ENCODE measurements around the gene SENP1. TPM values are rescaled to one million over a fixed set of nuclear protein-coding genes. Genes with fewer than 3 reads are reported as not detected.

SENP1 gene
- total RNA-seq, 1 donor from 2014 or later = 42.0 TPM

DNA sequence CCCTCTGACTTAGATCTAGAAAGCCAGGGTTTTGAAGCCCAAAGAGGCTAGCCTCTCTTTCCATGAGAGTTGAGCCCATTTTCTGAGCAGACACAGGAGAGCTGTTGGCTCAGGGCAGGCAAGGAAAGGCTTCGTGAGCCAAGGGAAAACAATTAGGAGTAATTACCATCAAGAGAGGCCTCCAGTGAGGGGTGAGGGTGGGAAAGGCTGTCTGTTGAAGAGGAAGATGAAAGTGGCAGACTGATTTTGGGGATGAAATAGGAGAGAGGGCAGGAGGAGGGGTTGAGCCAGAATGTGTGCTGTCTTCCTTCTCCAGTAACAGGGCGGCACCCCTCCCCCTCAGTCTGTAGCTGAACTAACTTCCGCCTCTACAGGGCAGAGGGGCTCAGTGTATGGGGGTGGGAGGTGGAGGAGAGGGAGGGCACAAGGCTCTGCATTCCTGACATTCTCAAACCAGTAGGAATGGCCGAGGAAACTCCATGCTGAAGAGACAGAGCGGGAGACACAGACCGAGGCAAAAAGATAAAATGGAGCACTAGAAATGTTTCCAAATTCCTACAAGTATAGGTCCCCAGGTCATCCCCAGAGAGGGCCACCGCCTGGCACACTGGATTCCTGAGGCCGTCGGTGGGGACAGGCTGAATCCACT is 68.5 kb downstream of the SENP1 start:
- intact Hi-C loops (cut with micrococcal nuclease) = no loop called here

DNA sequence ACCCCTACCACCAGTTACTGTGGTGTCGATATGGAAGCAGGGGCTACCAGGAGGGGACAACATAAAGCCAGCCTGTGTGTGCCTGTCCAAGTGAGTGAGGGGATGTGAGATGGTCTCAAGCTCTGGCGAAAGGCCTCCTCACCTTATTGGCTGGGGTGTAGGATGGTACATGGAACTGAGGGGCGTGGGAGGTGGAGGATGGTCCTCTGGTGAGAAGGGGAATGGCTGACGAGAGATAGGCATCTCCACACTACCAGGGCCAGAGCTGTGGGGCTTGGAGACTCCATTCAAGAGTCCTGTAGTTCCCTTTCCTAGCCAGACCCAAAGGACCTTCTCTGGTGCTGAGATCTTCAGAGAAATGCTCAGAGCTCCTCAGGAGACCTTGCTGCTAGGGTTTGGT is 69.1 kb downstream of the SENP1 start:
- intact Hi-C loops (cut with micrococcal nuclease) = no loop called here

DNA sequence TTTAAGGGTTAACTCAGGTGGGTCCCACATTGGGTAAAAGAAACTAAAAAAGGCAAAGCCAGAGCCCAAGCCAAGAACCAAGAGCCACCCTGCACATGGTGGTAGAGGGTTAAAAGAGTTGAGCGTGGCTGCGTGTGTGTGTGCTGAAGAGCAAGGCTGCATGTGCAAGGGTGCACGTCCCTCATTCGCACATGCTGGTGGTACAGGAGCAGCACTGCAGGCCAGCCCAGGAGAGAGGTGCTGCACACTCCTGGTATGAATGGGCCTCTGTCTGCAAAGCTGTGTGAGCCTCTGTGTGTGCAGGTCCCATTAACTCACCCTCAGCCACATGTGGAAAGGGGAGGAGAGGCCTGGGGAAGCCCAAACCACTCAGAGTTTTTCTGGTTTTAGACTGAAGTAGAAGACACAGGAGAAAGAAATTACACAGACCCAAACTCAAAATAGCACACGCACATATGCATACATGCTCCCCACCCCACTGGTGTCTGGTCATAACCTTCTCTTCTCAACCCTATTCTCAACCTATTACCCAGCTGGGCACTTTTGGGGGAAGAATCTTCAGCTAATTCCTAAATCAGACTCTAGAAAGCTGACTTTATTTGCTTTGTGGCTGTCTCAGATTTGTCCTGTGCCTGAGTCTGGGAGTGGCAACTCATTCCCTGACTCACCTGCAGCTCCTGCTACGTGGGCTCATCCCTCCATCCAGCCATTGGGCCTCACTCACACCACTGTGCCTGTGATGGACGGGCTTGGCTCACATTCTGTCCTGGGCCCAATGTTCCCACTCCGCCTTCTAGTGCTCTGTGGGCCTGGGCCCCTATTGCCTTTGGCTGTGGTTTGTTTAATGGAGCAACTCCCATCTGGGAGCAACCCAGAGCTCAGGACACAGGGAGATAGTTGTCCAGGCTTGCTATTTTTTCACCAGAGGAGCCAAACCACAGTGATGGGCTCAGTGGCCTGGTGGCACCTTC is 70.8 kb downstream of the SENP1 start:
- intact Hi-C loops (cut with micrococcal nuclease) = no loop called here

GRCh38 chr12:48033451-48033850 is 72.4 kb downstream of the SENP1 start:
- intact Hi-C loops (cut with micrococcal nuclease) = no loop called here

GRCh38 chr12:48032597-48032996 is 73.3 kb downstream of the SENP1 start:
- intact Hi-C loops (cut with micrococcal nuclease) = no loop called here

DNA sequence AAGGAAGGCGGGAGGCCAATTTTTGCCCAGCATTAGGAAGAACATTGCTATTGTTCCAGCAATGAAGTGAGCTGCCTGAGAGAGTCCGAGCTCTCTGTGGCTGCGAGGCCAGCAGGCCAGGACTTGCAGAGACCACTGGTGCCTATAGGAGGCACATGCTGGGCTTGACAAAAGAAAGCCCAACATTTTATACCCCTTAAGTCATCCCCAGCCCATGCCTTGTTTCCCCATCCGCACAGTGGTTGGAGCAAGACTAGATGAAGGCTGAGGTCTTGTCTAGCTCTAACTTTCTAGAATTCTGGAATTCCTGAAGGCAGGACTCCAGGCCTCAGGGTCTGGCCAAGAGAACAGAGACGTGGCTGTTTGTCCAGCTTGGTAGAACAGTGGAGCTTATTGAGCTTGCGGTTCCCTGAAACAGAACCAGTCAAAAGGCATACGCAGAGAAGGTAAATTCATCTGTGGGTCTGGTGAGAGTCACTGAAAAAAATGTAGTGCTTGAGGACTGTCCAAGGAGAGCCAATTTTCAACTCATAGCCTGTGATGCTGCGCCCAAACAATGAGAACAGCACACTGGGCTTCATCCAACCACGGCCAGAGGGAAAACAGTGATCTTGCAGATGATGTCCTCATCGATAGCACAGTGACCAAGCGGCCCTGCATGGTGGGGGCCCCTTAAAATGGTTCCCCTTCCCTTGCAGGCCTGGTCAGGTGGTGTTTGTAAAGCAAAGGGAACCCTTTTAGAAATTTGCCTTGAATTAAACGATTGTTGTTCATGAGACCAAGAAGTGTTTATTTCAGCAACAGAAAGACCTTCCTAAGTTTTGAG is 74.5 kb downstream of the SENP1 start:
- intact Hi-C loops (cut with micrococcal nuclease) = no loop called here

DNA sequence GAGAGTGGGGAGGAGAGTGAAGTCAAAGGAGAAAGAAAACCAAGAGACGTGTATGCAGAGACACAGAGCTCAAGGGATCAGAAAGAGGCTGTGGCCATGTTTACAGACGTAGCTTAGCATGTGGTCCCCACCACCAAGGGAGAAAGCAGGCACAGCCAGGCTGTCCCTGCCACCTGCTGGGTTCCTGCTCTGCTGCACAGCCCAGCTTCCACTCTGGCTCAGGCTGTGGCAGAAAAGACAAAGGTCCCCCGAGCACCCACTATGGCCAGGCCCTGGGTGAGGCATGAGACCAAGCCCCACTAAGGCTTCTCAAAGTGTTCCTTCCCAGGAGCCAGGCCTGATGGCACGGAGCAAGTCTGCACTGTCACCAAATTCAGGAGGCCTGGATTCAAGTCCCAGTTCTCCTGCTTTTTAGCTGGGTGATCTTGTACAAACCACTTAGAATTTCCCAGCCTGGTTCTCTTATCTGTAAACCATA is 75.7 kb downstream of the SENP1 start:
- intact Hi-C loops (cut with micrococcal nuclease) = no loop called here

DNA sequence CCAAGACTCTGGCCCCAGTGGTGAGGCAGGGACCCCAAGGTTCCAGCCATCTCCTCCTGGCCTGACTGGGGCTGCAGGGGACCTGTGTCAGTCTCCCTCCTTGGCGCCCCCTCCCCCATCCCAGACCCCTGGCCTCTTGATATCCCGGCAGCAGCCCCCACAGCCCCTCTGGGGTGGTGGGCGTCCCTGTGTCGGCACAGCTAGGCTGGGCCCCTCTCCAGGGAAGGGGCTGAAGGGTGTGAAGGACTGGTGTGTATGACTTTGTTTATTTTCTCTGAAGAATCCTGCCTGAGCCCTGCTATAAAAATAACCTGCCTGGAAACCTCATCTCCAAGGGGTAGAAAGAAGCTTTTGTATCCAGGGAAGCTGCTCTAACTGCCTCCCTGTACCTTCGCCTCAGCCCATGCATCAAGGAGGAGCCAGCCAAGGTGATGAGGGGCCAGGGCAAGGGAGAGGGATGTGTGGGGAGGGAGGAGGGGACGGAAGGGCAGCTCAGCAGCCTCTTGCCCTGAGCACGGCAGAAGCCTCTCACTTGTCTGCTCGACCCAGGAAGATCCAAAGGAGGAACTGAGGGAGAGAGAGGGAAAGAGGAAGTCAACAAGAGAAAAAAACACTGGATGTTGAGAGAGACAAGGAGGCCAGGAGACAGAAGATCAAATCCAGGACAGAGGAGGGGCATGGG is 76.2 kb downstream of the SENP1 start:
- intact Hi-C loops (cut with micrococcal nuclease) = no loop called here

DNA sequence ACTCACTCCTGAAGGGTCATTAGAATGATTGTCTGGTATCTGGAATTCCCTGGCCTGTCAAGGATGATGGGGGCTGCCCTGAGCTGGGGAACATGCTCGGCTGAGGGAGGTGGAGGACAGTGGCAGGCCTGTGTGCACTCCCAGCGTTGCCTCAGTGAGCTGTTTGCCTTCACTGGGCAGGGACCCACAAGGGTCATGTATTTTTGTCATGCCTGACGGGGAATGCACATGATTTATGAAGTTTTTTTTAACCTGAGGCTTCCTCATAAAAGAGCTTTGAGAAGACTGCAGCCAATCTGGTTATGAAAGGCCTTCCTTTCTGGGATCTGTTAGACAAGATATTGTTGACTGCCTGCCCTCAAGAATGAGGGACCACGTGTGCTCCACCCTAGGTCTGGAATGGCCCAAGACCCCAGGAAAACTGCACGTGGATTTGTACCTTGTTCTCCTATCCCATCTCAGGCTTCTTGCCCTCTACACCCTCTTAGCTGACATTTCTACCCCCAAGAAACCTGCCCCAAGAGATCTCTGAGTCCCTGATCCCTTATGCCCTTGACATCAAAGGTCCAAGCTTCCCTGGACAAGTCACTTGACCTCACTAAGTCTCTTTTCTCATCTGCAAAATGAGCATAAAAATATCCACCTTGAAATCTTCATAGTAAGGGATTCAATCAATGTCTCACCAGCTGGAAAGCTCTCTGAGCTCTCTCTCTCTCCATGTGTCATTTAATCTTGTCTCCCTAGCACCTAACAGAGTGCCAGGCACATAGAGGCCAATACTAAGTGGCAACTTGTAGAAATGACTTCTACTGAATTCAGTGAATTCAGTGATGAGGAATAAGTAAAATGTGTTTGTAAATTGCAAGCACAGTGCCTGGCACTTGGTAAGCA is 77.1 kb downstream of the SENP1 start:
- intact Hi-C loops (cut with micrococcal nuclease) = no loop called here

- intact Hi-C loops (cut with micrococcal nuclease) = no loop called here
Measured at GRCh38 chr12:48027183-48028002, 78.5 kb downstream of the SENP1 start.

DNA sequence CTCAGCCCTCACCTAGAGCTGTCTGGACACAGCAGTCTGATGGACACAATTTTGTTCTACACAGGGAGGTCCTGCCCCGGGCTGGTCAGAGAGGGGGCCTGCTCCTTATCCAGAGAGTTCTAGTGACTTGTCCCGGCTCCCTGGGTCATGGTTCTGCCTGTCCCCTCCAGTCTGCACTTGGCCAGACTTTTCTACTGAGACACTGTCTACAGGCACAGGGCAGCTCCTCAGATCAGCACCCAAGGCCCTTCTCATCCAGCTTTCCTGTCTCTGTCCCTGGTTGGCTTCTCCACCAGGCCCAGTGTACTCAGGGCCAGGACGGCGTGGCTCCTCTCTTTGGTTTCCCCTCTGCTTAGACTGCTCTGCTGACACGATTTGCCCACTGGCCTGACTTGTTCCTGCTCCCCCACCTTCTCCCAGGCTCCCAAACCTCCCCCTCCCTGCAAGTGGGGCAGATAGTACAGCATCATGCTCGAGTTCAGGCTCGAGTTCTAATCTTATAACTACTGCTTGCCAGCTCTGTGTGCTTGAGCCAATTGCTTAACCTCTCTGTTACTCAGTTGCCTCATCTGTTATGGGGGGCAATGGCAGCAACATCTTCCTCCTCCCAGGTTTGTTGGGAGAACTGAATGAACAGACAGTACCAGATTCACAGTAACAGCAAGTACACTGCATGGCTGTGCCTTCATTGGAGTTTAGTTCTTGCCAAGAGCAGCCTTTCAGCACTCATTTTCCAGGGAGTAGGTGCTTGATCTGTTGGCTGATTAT is 79.6 kb downstream of the SENP1 start:
- intact Hi-C loops (cut with micrococcal nuclease) = no loop called here

DNA sequence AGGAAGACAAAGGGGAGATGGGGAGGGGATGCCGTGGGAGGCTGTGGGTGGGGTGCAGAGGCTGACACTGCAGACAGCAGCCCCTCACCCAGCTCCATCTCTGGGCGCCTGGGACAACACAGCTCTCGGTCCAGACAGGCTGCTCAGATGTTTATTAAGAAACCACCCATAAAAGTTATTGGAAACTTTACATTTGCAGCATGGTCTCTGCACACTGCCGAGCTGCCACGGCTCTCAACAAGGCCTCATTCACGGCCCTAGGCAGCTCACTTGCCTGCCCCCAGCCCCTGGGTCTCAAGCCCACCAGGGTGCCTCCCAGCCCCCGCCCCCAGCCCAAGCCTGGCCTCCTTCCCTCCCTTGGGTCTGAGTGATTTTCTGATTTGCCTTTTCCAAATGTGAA is 80.6 kb downstream of the SENP1 start:
- intact Hi-C loops (cut with micrococcal nuclease) = no loop called here

DNA sequence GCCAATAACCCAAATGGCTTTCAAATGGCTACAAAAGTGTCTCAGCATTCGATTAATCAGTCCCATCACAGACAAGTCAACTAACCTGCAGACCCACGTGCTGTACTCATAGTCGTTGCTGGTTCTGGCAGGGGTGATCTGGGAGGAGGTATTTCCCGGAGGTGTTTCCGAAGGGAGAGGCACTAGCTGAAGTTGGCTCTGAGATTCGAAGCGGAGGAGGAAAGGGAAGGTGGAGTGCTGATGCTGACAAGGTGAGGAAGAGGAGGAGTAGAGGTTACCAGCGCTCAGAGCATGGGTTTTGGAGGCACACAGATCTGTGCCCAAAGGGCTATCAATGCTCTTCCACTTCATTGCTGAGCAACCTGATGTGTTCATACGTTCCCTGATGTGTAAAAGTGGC is 81.1 kb downstream of the SENP1 start:
- intact Hi-C loops (cut with micrococcal nuclease) = no loop called here

DNA sequence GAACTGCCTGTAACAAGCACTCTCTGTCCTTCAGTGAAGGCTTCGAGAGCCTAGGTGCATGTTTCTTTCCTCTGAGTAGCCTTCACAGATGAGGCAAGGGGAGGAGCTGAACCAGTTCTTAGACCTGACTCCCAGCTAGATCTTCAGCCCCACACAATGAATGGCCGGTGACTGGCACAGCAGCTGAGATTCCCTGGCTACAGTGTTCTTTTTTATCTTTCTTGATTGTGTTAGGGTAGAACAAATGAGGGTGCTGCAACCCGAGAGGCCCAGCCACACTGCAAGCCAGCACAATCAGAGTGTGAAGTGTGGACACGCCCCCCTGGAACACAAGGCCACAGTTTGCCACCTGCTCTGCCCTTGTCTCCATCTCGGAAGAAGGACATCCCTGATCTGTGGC is 82.5 kb downstream of the SENP1 start:
- intact Hi-C loops (cut with micrococcal nuclease) = no loop called here

DNA sequence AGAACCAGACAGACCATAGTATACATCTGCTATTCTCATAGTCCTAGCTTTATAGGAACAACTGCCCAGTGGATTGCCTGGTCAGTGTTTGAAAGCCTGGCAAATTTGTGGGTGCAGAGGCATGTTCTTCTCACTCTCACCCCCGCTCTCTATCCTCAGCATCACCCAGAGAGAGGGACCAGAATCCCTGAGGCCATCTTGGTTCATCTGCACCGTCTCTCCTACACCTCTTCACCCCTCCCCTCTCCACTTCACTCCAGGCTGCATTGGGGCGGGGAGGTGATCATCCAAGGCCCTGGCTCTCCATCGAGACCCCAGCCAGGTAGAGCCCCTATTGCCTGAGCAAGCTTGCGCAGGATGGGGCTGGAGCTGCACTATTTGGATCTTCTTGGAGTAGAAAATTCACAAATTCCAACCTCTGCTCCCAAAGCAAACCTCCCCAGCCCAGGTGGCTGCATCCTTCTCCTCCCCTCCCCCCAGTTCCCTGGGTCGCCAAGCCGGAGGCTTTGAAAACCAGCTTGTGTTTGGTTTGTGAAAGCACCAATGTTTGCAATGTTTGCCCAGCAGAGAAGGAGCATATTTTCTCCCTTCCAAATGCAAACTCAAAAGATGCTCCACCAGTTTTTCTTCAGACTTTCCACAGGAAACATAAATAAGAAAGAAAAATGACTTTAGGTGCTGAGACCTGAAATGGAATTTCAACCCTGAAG is 83.0 kb downstream of the SENP1 start:
- intact Hi-C loops (cut with micrococcal nuclease) = no loop called here

GRCh38 chr12:48022180-48022521 is 83.7 kb downstream of the SENP1 start:
- intact Hi-C loops (cut with micrococcal nuclease) = no loop called here

GRCh38 chr12:48021485-48022179 is 84.2 kb downstream of the SENP1 start:
- intact Hi-C loops (cut with micrococcal nuclease) = no loop called here

All from T-helper 2 cell treated with Interferon-gamma antibody and Interleukin-4, amounts not matched to agents 100 ng/mL and 5 ng/mL, for 36 hours (primary cell).